Measurements from ENCODE around the gene DNAJC1.
"Not testable (repeated sequence)": the region's sequence is repeated elsewhere in the genome, so short reads cannot be mapped to it uniquely, and the experiment has no call there.

DNAJC1 gene

GRCh38 chr10:22003177-22003963 lies at the start of gene DNAJC1:
TSS of gene DNAJC1 (minus strand) at chr10:22003730. CDS start at chr10:22003434, 296 bp downstream.
- DNase-seq, result peak; percentile 99

DNA sequence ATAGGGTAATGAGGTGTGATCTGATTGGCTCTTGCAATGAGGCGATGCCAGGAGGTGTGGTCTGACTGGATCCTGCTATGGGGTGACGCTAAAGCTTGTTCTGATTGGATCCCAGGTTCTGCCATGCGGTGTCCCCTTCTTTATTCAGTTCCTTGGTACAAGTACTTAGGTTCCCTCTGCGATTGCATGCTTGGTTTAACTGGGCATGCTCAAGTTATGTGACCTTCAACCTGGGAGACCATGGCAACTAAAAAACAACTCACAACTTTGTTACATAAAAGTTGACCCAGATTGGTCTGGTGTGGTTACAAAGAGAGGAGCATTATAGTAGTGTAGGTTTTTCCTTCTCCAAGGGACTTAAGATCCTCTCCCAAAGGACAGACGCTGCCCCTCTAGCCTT lies 49.5 kb upstream of the DNAJC1 start:
- DNase-seq, result no peak

- DNase-seq, result no peak
These were observed 46.1 kb upstream of the DNAJC1 start for GRCh38 chr10:22049635-22050034.

- DNase-seq, result no peak
These were observed 44.3 kb upstream of the DNAJC1 start for GRCh38 chr10:22047812-22048211.

DNA sequence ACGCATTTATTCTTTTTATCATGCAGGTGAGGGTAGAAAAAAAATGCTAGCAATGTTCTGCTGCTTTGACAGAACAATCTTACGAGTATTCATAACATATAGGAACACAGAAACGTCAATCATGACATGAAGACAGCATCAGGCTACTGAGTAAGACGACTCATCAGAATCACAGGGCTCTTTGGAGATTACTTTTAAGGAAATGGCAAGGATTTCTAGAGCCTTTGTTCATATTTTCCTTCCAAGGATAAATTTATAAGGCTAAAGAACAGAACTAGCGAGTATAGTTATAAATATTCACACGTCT lies 39.8 kb upstream of the DNAJC1 start:
- DNase-seq, result no peak

GRCh38 chr10:22042557-22043326 lies 39.2 kb upstream of the DNAJC1 start:
- no peak for DNase-seq

DNA sequence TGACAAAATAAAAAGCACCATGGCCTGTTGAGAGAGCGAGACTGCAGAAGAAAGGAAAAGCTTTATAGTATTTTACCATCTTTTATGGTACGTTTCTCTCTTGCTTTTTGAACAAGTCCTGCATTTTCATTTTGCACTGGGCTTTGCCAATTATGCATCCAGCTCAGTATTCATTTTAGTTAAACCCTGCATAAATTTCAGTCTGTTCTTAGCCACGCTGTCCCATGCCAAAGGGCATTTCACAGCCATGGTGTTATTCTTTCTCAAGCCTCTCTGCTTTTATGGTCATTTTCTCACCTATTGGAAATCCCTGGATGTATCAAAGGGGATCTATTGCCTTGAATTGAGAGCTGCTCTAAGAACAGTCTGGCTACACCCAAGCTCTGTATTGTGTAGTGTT lies 30.8 kb upstream of the DNAJC1 start:
- no peak for DNase-seq

DNA sequence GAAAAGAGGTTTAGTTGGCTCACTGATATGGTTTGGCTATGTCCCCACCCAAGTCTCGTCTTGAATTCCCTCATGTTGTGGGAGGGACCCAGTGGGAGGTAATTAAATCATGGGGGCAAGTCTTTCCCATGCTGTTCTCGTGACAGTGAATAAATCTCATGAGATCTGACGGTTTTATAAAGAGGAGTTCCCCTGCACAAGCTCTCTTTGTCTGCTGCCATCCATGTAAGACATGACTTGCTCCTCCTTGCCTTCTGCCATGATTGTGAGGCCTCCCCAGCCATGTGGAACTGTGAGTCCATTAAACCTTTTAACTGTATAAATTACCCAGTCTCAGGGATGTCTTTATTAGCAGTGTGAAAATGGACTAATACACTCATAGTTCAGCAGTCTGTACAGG lies 28.7 kb upstream of the DNAJC1 start:
- not testable (repeated sequence) for DNase-seq

DNA sequence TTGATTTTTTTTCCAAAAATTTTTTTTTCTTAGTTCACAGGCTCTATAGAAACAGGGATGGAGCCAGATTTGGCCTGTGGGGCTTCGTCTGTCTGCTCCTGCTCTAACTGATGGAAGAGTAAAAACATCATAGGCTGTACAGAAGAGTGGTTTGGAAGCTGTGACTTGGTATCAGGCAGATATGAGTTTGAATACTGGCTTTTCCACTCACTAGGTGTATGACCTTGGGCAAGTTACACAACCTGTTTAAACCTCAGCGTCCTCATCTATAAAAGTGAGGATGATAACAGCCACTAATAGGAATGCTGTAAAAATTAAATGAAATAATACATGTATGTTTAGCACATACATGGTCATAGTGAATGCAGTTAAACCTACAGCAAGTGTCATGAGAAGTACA lies 26.9 kb upstream of the DNAJC1 start:
- no peak for DNase-seq

DNA sequence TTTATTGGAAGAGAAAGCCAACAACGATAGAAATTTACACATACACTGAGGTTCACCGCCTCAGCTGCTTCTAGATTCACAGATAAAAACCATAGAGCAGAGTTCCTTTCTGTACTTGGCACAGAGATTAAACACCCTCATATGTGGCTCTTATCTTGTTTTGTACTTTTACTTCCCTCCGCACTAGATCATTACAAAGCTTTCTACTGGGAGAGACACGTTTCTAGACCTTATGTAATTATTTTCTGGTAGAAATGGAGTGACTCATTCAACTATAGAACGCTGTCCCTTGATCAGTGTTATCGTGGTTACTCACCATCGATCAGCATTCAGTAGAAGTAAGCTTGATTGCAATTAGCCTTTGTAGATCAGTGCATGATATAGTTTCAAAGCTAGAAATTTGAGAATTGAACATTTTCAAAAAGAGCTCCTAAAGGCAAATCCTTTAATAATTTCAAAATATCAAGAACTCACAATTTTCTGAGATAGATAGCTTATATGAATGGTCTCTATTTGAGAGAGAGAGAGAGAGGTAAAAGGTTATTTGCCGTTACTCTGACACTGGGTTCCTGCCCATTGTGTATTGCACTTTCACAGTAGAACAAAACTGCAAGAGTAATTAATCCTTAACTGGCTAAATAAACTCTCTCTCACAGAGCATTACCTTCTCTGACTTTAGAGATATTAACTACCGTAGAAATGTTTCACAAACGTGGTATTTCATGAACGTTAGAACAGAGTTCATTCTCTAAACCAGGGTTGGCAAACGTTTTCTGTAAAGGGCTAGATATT lies 26.1 kb upstream of the DNAJC1 start:
- no peak for DNase-seq

GRCh38 chr10:22027364-22028238 lies 24.1 kb upstream of the DNAJC1 start:
- DNase-seq, result no peak

DNA sequence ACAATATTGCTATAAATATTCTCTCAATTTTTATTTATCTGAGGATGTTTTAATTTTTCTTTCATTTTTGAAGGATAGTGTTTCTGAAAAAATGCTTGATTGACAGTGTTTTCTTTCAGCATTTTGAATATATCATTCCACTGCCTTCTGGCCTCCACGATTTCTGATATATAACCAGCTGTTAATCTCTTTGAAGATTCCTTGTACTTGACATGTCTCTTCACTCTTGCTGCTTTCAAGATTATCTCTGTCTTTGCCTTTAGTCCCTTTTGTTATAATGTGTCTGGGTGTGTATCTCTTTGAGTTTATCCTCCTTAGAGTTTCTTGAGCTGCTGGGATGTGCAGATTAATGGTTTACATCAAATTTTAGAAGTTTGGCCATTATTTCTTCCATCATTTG lies 22.8 kb upstream of the DNAJC1 start:
- DNase-seq, result no peak

- DNase-seq, result no peak
These were observed 20.0 kb upstream of the DNAJC1 start for GRCh38 chr10:22023508-22023907.

DNA sequence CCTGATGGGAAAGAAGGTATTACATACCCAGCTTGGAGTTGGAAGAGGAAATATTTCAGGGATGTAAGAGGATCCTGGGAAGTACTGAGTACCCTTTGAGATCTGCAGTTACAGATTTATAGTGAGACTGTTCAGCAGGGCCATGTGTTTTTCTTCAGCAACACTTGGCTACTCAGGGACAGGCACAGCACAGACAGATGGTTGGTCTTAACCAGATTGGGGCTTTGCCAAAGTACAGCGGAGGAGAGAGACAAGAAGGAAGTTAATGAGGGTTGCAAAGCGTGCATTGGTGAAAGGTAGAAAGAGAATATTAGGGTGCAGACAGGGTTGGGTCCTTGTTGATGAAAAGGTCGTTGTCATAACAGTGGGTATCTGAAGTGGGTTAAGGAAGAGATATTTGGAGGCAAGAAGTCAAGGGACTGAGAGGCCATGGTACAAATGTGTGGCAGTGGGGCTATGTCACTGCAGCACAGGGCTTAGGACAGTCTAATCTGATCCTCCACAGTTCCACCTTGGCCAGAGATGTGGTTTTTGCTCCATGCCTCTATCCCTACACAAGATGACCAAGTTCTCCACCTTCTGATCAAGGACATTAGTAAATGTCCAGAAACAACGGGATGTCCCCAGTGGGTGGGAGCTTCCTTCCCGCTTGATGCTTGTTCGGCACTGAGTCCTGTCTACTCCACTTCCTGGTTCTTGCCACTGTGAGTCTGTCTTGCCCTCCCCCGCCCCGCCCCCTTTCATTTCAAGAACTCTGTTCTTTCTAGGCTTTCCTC lies 18.9 kb upstream of the DNAJC1 start:
- DNase-seq, result peak; percentile 13

DNA sequence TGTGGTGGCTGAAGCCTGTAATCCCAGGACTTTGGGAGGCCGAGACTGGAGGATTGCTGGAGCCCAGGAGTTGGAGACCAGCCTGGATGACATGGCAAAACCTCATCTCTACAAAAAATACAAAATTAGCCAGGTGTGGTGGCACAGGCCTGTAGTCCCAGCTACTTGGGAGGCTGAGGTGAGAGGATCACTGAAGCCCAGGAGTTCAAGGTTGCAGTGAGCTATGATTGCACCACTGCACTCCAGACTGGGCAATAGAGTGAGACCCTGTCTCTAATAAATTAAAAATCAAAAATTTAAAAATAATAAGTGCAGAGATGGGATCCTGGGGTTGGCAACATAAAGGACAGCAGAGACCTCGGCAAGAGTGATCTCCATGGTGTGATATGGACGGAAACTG lies 17.6 kb upstream of the DNAJC1 start:
- not testable (repeated sequence) for DNase-seq

- no peak for DNase-seq
These were observed 13.9 kb upstream of the DNAJC1 start for GRCh38 chr10:22017283-22018020.

- no peak for DNase-seq
These were observed 12.6 kb upstream of the DNAJC1 start for GRCh38 chr10:22016046-22016705.

DNA sequence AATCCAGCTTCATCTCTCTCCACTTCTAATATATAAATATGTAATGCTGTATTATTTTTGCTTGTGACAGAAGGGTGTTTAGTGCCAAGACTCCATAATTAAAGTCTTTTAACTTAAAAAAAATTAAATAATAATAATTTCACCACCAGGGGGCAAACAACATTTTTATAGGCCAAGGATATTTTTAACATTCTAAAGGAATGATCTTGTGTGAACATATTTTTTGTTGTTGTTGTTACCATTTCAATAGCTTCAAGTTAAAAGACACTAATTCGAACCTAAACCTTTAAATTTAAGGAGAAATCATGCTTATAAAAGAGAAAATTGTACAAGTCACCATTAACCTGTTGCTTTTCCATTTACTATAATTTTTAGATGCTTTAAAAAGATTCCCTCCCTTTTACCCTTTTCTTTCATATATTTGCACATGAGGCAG lies 7.5 kb upstream of the DNAJC1 start:
- DNase-seq, result no peak

GRCh38 chr10:22010539-22010938 lies 7.0 kb upstream of the DNAJC1 start:
- no peak for DNase-seq

GRCh38 chr10:22006379-22006884 lies 2.9 kb upstream of the DNAJC1 start:
- DNase-seq, result no peak

Measured in activated gamma-delta T cell treated with Interleukin-2 at 50 U/mL for 16 hours (primary cell).